HepG2 (cell line): ENCODE results near the gene MEMO1. TPM values are rescaled to one million over a fixed set of nuclear protein-coding genes. Genes with fewer than 3 reads are reported as not detected.

Source experiments
- HOMEZ ChIP-seq: IDR thresholded peaks from 2 replicates; pipeline ENCODE4 v1.6.1; 2016; ENCODE audit warnings: low read depth
- MAFF ChIP-seq: IDR thresholded peaks from 2 replicates; pipeline ENCODE4 v1.6.1; 2011; ENCODE audit warnings: low read depth, low read length, improper control_type of control experiment
- NCOA2 ChIP-seq: sonication (generic); formaldehyde crosslinking; IDR thresholded peaks from 2 replicates; pipeline ENCODE4 v1.8.0; 2022; ENCODE audit warnings: inconsistent platforms
- PREB ChIP-seq: sonication (generic); formaldehyde crosslinking; IDR thresholded peaks from 2 replicates; pipeline ENCODE4 v1.4.0; 2020; ENCODE audit warnings: missing genetic modification reagents
- SIN3B ChIP-seq: fragments of 150-350 bp; IDR thresholded peaks from 2 replicates; pipeline ENCODE4 v1.6.1; 2014; ENCODE audit warnings: low read length
- TCF7L2 ChIP-seq: IDR thresholded peaks from 2 replicates; pipeline ENCODE4 v1.6.1; 2011; ENCODE audit warnings: mild to moderate bottlenecking, low read depth, low read length, moderate library complexity
- ZBTB21 ChIP-seq: sonication (generic); formaldehyde crosslinking; IDR thresholded peaks from 2 replicates; pipeline ENCODE4 v1.4.0; 2020; ENCODE audit warnings: missing genetic modification reagents
- ZBTB34 ChIP-seq: sonication (generic); formaldehyde crosslinking; IDR thresholded peaks from 2 replicates; pipeline ENCODE4 v1.8.0; 2022; ENCODE audit warnings: mild to moderate bottlenecking, missing genetic modification reagents
- ZNF329 ChIP-seq: sonication (generic); formaldehyde crosslinking; IDR thresholded peaks from 2 replicates; pipeline ENCODE4 v1.9.0; 2021; ENCODE audit warnings: low read depth, mild to moderate bottlenecking, missing genetic modification reagents
- ZNF33A ChIP-seq: sonication (generic); formaldehyde crosslinking; IDR thresholded peaks from 2 replicates; pipeline ENCODE4 v1.5.1; 2020; ENCODE audit warnings: missing genetic modification reagents, mild to moderate bottlenecking, moderate library complexity, borderline replicate concordance
- ZNF550 ChIP-seq: sonication (generic); formaldehyde crosslinking; IDR thresholded peaks from 2 replicates; pipeline ENCODE4 v1.4.0; 2020; ENCODE audit warnings: mild to moderate bottlenecking, missing genetic modification reagents, borderline replicate concordance
- ZNF609 ChIP-seq: sonication (generic); formaldehyde crosslinking; IDR thresholded peaks from 2 replicates; pipeline ENCODE4 v1.4.0; 2020; ENCODE audit warnings: mild to moderate bottlenecking, missing genetic modification reagents, borderline replicate concordance
- ZNF619 ChIP-seq: sonication (generic); formaldehyde crosslinking; IDR thresholded peaks from 2 replicates; pipeline ENCODE4 v1.4.0; 2020; ENCODE audit warnings: mild to moderate bottlenecking, missing genetic modification reagents
- ZNF670 ChIP-seq: sonication (generic); formaldehyde crosslinking; IDR thresholded peaks from 2 replicates; pipeline ENCODE4 v1.8.0; 2022; ENCODE audit warnings: mild to moderate bottlenecking, missing genetic modification reagents, borderline replicate concordance
- ZNF782 ChIP-seq: sonication (generic); formaldehyde crosslinking; IDR thresholded peaks from 2 replicates; pipeline ENCODE4 v1.4.0; 2020; ENCODE audit warnings: missing genetic modification reagents, mild to moderate bottlenecking, borderline replicate concordance
- polyA plus RNA-seq, 8 experiments: library from polyadenylated mRNA; depleted of rRNA in 3 of 8; stranded (reverse) in 7 of 8; unstranded in 1 of 8; fragments of >200 nt; fragmentation: Illumina TruSeq in 4 of 8; extraction: Trizol in 4 of 8; gene quantifications; 2 replicates each; pipeline versions ENCODE4 v1.2.1 to v1.2.3, GENCODE V29; 2011 to 2016; ENCODE audit warnings: low read depth in 4 of 8, missing spikeins in 1 of 8, mixed read lengths in 1 of 8; ENCODE audit not compliant: insufficient read depth in 1 of 8
- total RNA-seq, 5 experiments: library from RNA; depleted of rRNA; stranded (reverse); fragments of >200 nt; fragmentation: Illumina TruSeq; extraction: Trizol; gene quantifications; 2 replicates each; pipeline ENCODE4 v1.2.3, GENCODE V29; 2016; ENCODE audit warnings: low read depth in 1 of 5

MEMO1 gene
- total and polyA plus RNA-seq, 2 of the 13 experiments (the other 11 are each of a cell fraction or from before 2014, with no cell fraction given): 69.8 to 81.6 TPM

GRCh38 chr2:32010670-32011484 lies at the start of gene MEMO1 (continued):
- peak; percentile 87 for TF ChIP-seq ZNF329 (CRISPR knock-in tag)
- TF ChIP-seq ZBTB21 (CRISPR knock-in tag): peak; percentile 30; the same call in 1 of the 2 replicates
- TF ChIP-seq MAFF: no peak
- no peak for TF ChIP-seq SIN3B
- 0 out of 2 replicates have a peak, but pooled peaks have one; percentile 18 for TF ChIP-seq PREB
- TF ChIP-seq NCOA2 (CRISPR knock-in tag): peak; percentile 69
- peak; percentile 85; the same call in 1 of the 2 replicates for TF ChIP-seq ZBTB34 (CRISPR knock-in tag)
- no peak for TF ChIP-seq TCF7L2
- no peak for TF ChIP-seq ZNF550 (CRISPR knock-in tag)
- peak; percentile 89; the same call in 1 of the 2 replicates for TF ChIP-seq ZNF619 (CRISPR knock-in tag)
- peak; percentile 85; the same call in 1 of the 2 replicates for TF ChIP-seq ZNF609 (CRISPR knock-in tag)
- peak; percentile 89 for TF ChIP-seq HOMEZ
- peak; percentile 18; the same call in 1 of the 2 replicates for TF ChIP-seq ZNF670 (CRISPR knock-in tag)
- 0 out of 2 replicates have a peak, but pooled peaks have one; percentile 43 for TF ChIP-seq ZNF33A (CRISPR knock-in tag)
- TF ChIP-seq ZNF782: peak; percentile 89; the same call in 1 of the 2 replicates
